ENCODE data around the gene IL25. TPM values are rescaled to one million over a fixed set of nuclear protein-coding genes. Genes with fewer than 3 reads are reported as not detected.
"Not testable (repeated sequence)": the region's sequence is repeated elsewhere in the genome, so short reads cannot be mapped to it uniquely, and the experiment has no call there.

The IL25 gene
- total RNA-seq, 1 experiment from 2014 or later, result not detected

GRCh38 chr14:23409475-23409874, 36.9 kb downstream of the IL25 start:
- no peak for DNase-seq (ENCODE audit: low read depth)

- no peak for DNase-seq (ENCODE audit: low read depth)
These were observed 37.5 kb downstream of the IL25 start for GRCh38 chr14:23409966-23410635.

- DNase-seq (ENCODE audit: low read depth), result no peak
These were observed 39.2 kb downstream of the IL25 start for GRCh38 chr14:23411563-23412525.

- no peak for DNase-seq (ENCODE audit: low read depth)
These were observed 41.1 kb downstream of the IL25 start for GRCh38 chr14:23413681-23414080.

- no peak for DNase-seq (ENCODE audit: low read depth)
These were observed 41.6 kb downstream of the IL25 start for GRCh38 chr14:23414254-23414653.

GRCh38 chr14:23414906-23415820, 42.6 kb downstream of the IL25 start:
- no peak for DNase-seq (ENCODE audit: low read depth)

- DNase-seq (ENCODE audit: low read depth), result no peak
These were observed 43.5 kb downstream of the IL25 start for GRCh38 chr14:23415821-23416778.

- no peak for DNase-seq (ENCODE audit: low read depth)
These were observed 44.2 kb downstream of the IL25 start for GRCh38 chr14:23416801-23417200.

GRCh38 chr14:23417269-23417668, 44.7 kb downstream of the IL25 start:
- not testable (repeated sequence) for DNase-seq (ENCODE audit: low read depth)

GRCh38 chr14:23418021-23418420, 45.4 kb downstream of the IL25 start:
- DNase-seq (ENCODE audit: low read depth), result no peak

- not testable (repeated sequence) for DNase-seq (ENCODE audit: low read depth)
These were observed 47.0 kb downstream of the IL25 start for GRCh38 chr14:23419646-23420045.

GRCh38 chr14:23421594-23421993, 49.0 kb downstream of the IL25 start:
- no peak for DNase-seq (ENCODE audit: low read depth)

GRCh38 chr14:23423657-23424056, 51.0 kb downstream of the IL25 start:
- DNase-seq (ENCODE audit: low read depth), result no peak

GRCh38 chr14:23425169-23425568, 52.6 kb downstream of the IL25 start:
- DNase-seq (ENCODE audit: low read depth), result no peak

GRCh38 chr14:23425798-23426197, 53.2 kb downstream of the IL25 start:
- not testable (repeated sequence) for DNase-seq (ENCODE audit: low read depth)

Other genes with a start within 250 kb of the IL25 start
- gene SLC7A8, start 189.1 kb upstream of the IL25 start, total RNA-seq (2014; rRNA removed; shearing (Covaris generic)), result 1.6 and 2.8 TPM in 2 replicates
- gene RNF212B, start 134.9 kb upstream of the IL25 start, total RNA-seq (2014; rRNA removed; shearing (Covaris generic)), result not detected in 2 replicates
- gene HOMEZ, start 86.7 kb upstream of the IL25 start, total RNA-seq (2014; rRNA removed; shearing (Covaris generic)), result 6.4 and 9.9 TPM in 2 replicates
- 3.0 and 4.3 TPM in 2 replicates for gene PPP1R3E, start 70.0 kb upstream of the IL25 start, total RNA-seq (2014; rRNA removed; shearing (Covaris generic))
- gene BCL2L2, start 66.0 kb upstream of the IL25 start, total RNA-seq (2014; rRNA removed; shearing (Covaris generic)), result 7.1 and 9.5 TPM in 2 replicates
- 45.6 and 49.7 TPM in 2 replicates for gene PABPN1, start 51.4 kb upstream of the IL25 start, total RNA-seq (2014; rRNA removed; shearing (Covaris generic))
- gene SLC22A17, start 19.9 kb upstream of the IL25 start, total RNA-seq (2014; rRNA removed; shearing (Covaris generic)), result 7.4 and 10.4 TPM in 2 replicates
- gene EFS, start 7.6 kb upstream of the IL25 start, total RNA-seq (2014; rRNA removed; shearing (Covaris generic)), result 2.8 TPM in 2 replicates
- gene CMTM5, start 4.2 kb downstream of the IL25 start, total RNA-seq (2014; rRNA removed; shearing (Covaris generic)), result 0.49 and 0.60 TPM in 2 replicates
- not detected in 2 replicates for gene MYH6, start 35.5 kb downstream of the IL25 start, total RNA-seq (2014; rRNA removed; shearing (Covaris generic))
- not detected in 2 replicates for gene MYH7, start 62.9 kb downstream of the IL25 start, total RNA-seq (2014; rRNA removed; shearing (Covaris generic))
- 51.5 and 55.2 TPM in 2 replicates for gene NGDN, start 96.9 kb downstream of the IL25 start, total RNA-seq (2014; rRNA removed; shearing (Covaris generic))
- not detected in 2 replicates for gene ZFHX2, start 179.0 kb downstream of the IL25 start, total RNA-seq (2014; rRNA removed; shearing (Covaris generic))
- gene THTPA, start 183.5 kb downstream of the IL25 start, total RNA-seq (2014; rRNA removed; shearing (Covaris generic)), result 8.4 and 12.4 TPM in 2 replicates
- 7.5 and 7.8 TPM in 2 replicates for gene AP1G2, start 195.0 kb downstream of the IL25 start, total RNA-seq (2014; rRNA removed; shearing (Covaris generic))
- gene JPH4, start 206.0 kb downstream of the IL25 start, total RNA-seq (2014; rRNA removed; shearing (Covaris generic)), result under 0.01 TPM in 1 of 2 replicates, not detected in the other